Mucosa of gallbladder (tissue), 1 donor: ENCODE measurements around the gene FANCC. TPM values are rescaled to one million over a fixed set of nuclear protein-coding genes. Genes with fewer than 3 reads are reported as not detected.
"Not testable (repeated sequence)": the region's sequence is repeated elsewhere in the genome, so short reads cannot be mapped to it uniquely, and the experiment has no call there.

Experiments
- DNase-seq: peaks from one replicate; pipeline ENCODE4 v3.0.0-alpha.2; 2020; ENCODE audit warnings: low spot score
- total RNA-seq: library from RNA; stranded (reverse); gene quantifications from one replicate; pipeline ENCODE4 v1.2.1, GENCODE V29; 2021
- donor health status: DM: no; HTN: no; CAD: no.

Gene FANCC
- total RNA-seq, 1 donor from 2014 or later = 18.9 TPM

GRCh38 chr9:95226921-95227320 is 90.6 kb downstream of the FANCC start:
- no peak for DNase-seq

DNA sequence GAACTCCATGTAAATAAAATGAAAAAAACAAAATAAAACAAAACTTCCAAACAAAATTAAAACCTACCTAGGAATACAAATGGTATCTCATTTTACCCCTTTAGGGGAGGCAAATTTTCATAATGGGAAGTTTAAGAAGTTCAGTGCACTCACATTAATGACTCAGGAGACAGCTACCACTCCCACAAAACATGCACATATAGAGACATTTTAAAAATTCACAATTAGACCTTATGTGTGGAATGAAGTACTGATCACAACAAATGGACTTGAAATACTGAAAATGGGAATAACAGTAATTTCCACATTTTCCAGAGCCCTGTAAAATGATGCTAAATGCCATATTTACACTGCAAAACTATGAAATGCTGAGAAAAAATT is 91.8 kb downstream of the FANCC start:
- DNase-seq = no peak

DNA sequence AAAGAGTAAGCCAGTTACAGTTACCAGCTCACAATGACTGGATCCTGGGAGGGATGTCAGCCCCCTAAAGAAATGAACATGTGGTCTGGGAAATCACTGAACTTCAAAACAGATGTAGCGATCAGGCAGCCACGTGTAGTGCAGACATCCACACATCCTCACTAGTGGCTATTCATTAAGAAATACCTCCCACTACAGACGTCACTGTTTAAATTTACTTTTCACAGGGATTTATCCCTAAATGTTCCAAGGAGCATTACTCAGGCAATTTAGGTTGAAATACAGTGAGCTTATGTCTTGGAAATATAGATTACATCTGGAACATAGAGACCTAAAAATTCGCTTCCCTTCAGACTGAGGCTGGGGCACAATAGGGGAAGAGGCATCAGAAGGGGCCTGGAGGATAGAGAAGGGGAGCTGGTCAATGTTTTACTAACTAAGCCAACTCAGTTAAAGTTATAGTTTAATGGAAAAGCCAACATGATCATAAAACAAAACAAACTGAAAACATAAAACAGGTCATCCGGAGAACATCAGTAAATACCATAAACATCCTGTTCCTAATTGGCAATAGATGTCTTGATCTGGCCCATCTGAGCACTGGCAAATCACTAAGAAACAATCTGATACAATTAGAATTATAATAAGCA is 92.3 kb downstream of the FANCC start:
- no peak for DNase-seq

GRCh38 chr9:95224376-95225019 is 93.0 kb downstream of the FANCC start:
- DNase-seq = no peak

GRCh38 chr9:95220352-95220751 is 97.2 kb downstream of the FANCC start:
- DNase-seq = not testable (repeated sequence)

- no peak for DNase-seq
Observed at GRCh38 chr9:95218773-95219172, 98.7 kb downstream of the FANCC start.

- DNase-seq = no peak
Observed at GRCh38 chr9:95217936-95218335, 99.6 kb downstream of the FANCC start.

- no peak for DNase-seq
Observed at GRCh38 chr9:95215336-95215898, 102.1 kb downstream of the FANCC start.

GRCh38 chr9:95213117-95213516 is 104.4 kb downstream of the FANCC start:
- no peak for DNase-seq

DNA sequence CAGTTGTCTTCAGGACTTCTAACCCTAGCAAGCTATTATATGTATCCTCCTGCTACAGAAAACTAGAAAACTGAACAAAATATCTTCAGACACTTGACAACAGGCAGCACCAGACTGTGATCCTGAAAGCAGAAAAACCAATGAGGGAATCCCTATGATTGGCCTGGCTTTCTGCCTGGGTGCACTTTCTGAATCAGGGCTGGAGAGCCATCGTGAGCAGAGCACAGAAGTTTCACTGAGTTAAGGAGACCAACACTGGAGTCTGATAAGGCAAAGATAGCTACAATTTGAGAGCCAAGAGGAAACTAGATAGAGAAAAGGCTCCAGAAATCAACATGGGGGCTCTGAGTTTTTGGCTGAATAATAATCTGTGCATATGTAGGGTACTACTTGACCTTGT is 106.5 kb downstream of the FANCC start:
- no peak for DNase-seq

- DNase-seq = no peak
Observed at GRCh38 chr9:95207403-95207802, 110.1 kb downstream of the FANCC start.

DNA sequence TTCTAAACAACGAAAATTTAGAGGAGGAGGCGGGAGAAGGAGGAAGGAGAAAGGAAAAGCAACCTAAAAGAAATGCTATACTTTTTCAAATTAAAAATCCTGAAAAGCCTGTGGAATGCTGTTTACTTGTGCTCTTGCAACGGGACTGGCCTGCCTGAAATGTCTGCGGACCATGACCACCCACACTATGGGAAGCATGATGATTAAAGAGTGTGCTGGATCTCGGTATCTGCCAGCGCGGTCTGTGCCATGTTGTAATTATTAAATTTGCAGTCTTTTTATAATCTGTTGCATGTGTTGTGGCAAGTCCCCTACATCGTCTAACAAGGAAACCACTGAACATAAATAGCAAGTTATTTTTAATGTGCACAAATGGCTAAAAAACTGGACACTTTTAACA is 111.4 kb downstream of the FANCC start:
- DNase-seq = no peak

DNA sequence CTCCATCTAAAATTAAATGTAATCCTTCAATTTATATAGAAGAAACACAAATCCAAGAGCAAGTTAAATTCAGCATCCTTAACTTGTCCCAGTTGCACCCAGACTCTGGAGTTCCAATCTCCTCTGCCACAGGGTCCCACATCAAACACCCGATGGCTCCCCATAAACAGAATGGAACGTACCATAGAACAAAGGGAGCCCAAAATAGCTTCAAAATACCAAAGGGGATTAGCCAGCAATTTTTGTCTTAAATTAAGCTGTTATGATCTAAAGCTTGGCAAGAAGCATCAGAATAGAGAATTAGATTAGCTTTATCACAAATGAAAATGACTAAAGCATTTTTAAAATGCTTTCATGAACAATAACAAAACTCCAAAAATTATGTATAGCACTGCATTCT is 112.8 kb downstream of the FANCC start:
- DNase-seq = no peak

- DNase-seq = no peak
Observed at GRCh38 chr9:95204310-95204709, 113.2 kb downstream of the FANCC start.

GRCh38 chr9:95203019-95203418 is 114.5 kb downstream of the FANCC start:
- DNase-seq = not testable (repeated sequence)

DNA sequence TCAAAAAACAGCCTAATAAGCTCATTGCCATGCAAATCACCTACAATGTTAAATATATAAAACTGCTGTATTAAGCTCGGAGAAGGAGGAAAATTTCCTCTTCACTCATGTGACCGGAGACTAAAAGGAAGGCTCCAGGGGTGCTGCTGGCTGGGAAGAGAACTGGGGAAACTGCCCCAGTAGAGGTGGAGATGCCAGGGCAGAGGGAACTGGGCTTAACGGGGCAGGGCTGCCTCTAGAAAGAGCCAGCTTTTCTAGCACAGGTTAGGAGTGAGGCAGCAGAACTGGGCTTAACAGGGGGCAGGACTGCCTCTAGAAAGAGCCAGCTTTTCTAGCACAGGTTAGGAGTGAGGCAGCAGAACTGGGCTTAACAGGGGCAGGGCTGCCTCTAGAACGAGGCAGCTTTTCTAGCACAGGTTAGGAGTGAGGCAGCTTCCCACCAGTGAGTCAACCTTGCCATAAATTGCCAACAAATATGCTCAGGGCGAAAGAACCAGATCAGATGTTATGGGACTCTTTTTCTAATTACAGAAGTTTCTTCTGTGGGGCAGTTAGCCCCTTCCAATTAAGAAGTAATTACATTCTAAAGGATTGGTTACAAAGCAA is 115.3 kb downstream of the FANCC start:
- DNase-seq = no peak

- DNase-seq = no peak
Observed at GRCh38 chr9:95201206-95201605, 116.3 kb downstream of the FANCC start.

DNA sequence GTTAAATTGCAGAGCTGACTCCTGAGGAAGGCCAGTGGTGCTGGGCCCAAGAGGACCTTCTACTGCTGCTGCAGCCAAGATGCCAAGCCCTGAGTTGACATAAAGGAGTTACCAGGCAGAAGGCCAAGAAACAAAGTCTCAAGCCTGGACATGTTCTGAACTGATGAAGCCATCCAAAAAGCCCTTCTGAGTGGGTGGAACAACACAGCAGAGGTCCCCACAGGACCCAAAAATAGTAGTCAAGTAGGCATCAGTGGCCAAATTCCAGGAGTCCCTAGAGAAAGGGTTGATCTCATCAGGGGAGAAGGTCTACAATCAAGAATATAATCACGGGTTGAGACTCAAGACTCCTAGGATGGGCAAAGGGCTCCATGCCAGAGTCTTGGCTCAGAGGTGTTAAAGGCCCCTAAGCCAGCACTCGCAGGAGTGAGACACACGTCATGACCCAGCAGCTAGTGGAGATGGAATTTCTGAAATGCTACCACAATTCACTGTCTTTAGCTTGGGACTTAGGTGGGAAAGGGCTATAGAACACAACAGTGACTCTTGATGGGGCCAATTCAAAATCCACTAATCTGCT is 119.7 kb downstream of the FANCC start:
- no peak for DNase-seq

GRCh38 chr9:95193480-95193879 is 124.0 kb downstream of the FANCC start:
- no peak for DNase-seq

GRCh38 chr9:95193067-95193466 is 124.4 kb downstream of the FANCC start:
- no peak for DNase-seq

GRCh38 chr9:95192631-95193030 is 124.9 kb downstream of the FANCC start:
- DNase-seq = no peak

GRCh38 chr9:95190413-95190812 is 127.1 kb downstream of the FANCC start:
- DNase-seq = no peak
